Activated naive CD4-positive, alpha-beta T cell treated with anti-CD3 and anti-CD28 coated beads, Interleukin-2, amount 50 U/mL, for 16 hours (primary cell): ENCODE measurements around the gene SSH2.
"Not testable (repeated sequence)": the region's sequence is repeated elsewhere in the genome, so short reads cannot be mapped to it uniquely, and the experiment has no call there.

Experiments
- DNase-seq: peaks from one replicate; pipeline ENCODE4 v3.0.0-alpha.2; 2020

SSH2 gene

GRCh38 chr17:29929533-29930408 lies at the start of gene SSH2:
Gene SSH2, minus strand, starts transcription at chr17:29930228. Its CDS starts 228 bp downstream, at chr17:29930000.
- peak; percentile 92 for DNase-seq

- no peak for DNase-seq
Measured at GRCh38 chr17:29977836-29978235, 47.8 kb upstream of the SSH2 start.

- DNase-seq, result no peak
Measured at GRCh38 chr17:29973005-29973404, 43.0 kb upstream of the SSH2 start.

- DNase-seq, result no peak
Measured at GRCh38 chr17:29972277-29972676, 42.2 kb upstream of the SSH2 start.

- DNase-seq, result no peak
Measured at GRCh38 chr17:29968271-29968670, 38.2 kb upstream of the SSH2 start.

- no peak for DNase-seq
Measured at GRCh38 chr17:29962656-29963055, 32.6 kb upstream of the SSH2 start.

- no peak for DNase-seq
Measured at GRCh38 chr17:29959658-29960337, 29.8 kb upstream of the SSH2 start.

GRCh38 chr17:29958947-29959657 lies 29.1 kb upstream of the SSH2 start:
- no peak for DNase-seq

GRCh38 chr17:29957488-29957887 lies 27.5 kb upstream of the SSH2 start:
- not testable (repeated sequence) for DNase-seq

- DNase-seq, result no peak
Measured at GRCh38 chr17:29956225-29956624, 26.2 kb upstream of the SSH2 start.

- no peak for DNase-seq
Measured at GRCh38 chr17:29954405-29954804, 24.4 kb upstream of the SSH2 start.

GRCh38 chr17:29949696-29950095 lies 19.7 kb upstream of the SSH2 start:
- no peak for DNase-seq

GRCh38 chr17:29948448-29949215 lies 18.6 kb upstream of the SSH2 start:
- no peak for DNase-seq

GRCh38 chr17:29945281-29945680 lies 15.3 kb upstream of the SSH2 start:
- no peak for DNase-seq

GRCh38 chr17:29941334-29941733 lies 11.3 kb upstream of the SSH2 start, which contains the start of gene EFCAB5:
Gene EFCAB5, plus strand, starts transcription at chr17:29941634. Its CDS starts 163 bp downstream, at chr17:29941797.
- no peak for DNase-seq

- no peak for DNase-seq
Measured at GRCh38 chr17:29936724-29937123, 6.7 kb upstream of the SSH2 start.

GRCh38 chr17:29935909-29936308 lies 5.9 kb upstream of the SSH2 start:
- not testable (repeated sequence) for DNase-seq

- DNase-seq, result no peak
Measured at GRCh38 chr17:29933379-29933778, 3.4 kb upstream of the SSH2 start.

GRCh38 chr17:29931231-29931932 lies 1.4 kb upstream of the SSH2 start:
- DNase-seq, result peak; percentile 63

GRCh38 chr17:29930409-29931010 lies 482 bp upstream of the SSH2 start:
- DNase-seq, result no peak

GRCh38 chr17:29929006-29929532 lies 959 bp downstream of the SSH2 start:
- peak; percentile 19 for DNase-seq
